ENCODE measurements around the gene LINGO1.

DNA sequence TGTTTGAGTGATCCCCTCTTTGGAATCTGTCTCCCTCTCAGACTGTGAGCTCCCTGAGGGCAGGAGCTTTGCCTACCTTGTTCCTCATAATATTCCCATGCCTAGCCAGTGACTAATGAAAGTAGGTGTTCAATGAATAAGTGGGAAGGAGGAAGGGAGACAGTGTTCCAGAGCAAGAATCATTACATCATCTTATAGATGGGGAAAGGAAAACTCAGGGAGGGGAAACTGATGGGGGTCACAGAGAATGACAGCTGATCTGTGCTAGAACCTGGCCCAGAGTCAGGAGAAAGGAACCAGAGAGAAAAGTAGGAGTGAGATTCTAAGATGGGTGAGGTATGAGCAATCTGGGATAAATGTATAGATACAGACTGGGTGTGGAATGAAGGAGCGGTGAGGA, 29.9 kb downstream of the LINGO1 start:
- TF ChIP-seq POLR2A (IDR thresholded peaks at IDR 0.05): no peak
- TF ChIP-seq EP300 (IDR thresholded peaks at IDR 0.05): no peak

Measured in ovary (tissue), 1 donor.